ENCODE results near the gene CENPF.
"Not testable (repeated sequence)": the region's sequence is repeated elsewhere in the genome, so short reads cannot be mapped to it uniquely, and the experiment has no call there.

The CENPF gene

GRCh38 chr1:214602764-214603657 lies at the start of gene CENPF:
TSS of gene CENPF (plus strand) at chr1:214603195. CDS start at chr1:214613755, 10,560 bp downstream.
- peak; percentile 96 to 100 for DNase-seq

DNA sequence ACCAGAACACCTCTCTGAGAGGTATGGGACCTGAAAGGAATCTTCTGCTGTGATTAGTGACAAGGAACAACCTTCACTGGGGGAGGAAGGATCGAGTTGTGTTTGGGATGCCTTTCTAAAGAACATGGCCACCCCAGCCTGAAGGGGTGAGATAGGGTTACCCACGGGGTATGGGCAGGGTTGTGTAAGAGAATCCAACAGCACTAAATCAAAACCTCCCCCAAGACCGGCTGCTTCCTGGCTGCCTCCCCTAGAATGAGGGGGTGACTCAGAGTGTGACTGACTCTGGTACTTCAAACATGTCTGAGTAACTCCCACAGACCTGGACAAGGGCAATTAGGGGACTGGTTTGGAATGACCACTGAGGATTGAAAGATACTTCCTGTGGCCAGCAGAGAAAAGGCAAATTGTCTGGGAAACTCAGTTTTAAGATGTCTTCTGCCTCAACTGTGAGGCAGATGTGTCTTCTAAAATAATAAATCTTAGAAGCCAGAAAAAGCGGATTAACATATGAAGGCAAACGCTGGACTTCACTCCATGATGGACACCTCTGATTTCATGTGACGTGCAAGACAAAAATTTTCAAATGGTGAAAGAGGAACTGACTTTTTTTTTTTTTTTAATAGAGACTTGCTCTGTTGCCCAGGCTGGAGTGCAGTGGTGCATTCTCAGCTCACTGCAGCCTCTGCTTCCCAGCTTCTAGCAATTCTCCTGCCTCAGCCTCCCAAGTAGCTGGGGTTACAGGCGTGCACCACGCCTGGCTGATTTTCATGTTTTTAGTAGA lies 44.9 kb upstream of the CENPF start:
- no peak for DNase-seq

- no peak for DNase-seq
Measured at GRCh38 chr1:214563881-214564280, 39.1 kb upstream of the CENPF start.

DNA sequence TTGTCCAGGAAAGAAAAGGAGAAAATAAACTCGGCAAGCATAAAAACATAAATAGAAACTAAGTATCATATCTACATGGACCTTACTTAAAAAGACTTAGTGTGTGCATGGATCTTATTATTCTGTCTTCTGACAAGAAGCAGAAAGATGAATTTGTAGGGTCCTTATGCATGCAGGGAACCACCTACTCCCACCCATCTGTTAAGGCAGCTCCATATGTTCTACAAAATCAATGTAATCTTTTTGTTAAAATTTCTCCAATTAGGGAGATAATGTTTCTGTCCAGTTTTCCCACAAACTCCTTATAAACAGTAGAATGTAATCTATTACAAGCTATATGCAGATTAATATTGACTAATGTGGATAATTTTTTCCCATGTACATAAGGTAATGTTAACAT lies 37.7 kb upstream of the CENPF start:
- no peak for DNase-seq

DNA sequence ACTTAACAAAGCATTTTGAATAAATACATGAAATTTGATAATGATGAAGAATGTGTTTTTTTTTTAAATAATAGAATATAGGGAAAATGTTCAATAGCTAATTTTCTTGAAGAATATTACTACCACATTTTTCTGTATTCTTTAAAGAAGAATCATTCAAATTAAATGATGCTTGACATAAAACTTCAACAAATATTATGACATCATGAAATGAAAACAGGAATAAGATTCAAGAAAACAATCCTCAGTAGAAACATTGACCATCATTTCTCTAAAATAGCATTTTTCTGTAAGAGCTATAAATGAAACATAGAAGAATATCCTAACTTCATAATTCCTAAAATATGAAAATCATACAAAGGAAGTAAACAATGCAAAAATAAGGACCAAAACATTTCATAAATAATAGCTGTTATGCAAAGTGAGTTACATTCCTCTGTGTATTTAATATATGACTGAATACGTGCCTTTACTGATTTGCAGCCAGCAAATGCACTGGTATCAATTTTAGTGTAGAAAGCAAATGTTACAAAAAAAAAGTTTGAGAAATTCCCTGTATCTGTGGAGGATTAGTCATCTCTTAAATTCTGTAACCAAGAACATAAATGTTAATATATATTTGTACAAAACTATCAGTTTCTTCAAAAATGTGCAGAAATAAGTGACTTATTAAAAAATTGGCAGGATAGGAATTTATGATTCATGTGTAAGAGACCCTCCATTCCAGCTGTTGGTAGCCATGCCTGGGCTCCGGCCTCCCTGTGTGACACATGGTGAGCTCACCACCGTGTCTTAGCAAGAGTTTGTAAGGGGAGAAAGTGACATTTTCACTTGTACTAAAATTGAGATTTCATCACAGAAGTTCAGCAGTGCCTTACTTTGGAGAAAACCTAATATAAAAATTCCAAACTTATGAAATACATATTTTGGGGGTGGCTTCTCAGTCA lies 36.6 kb upstream of the CENPF start:
- DNase-seq = no peak

DNA sequence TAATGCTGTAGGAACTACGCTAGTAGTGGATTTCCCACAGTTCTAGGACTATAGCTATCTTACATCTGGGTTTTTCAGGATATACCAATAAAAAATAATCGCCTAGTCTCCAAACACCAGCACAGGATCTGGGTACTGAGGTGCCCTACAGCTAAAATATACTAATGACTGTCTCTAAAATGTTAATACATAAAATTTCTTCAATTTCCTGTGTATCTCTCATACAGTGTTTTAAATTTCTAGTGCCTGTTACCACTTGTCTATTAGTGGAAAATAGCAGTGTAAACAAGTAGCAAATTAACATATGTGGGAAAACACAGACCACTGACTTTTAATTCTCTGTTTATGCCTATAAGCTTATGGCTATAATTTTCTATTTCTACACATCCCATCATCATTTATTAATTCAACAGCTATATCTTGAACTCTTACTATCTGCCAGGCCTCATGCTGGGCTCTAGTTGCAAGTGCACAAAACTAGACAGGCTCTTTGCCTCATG lies 35.5 kb upstream of the CENPF start:
- no peak for DNase-seq

DNA sequence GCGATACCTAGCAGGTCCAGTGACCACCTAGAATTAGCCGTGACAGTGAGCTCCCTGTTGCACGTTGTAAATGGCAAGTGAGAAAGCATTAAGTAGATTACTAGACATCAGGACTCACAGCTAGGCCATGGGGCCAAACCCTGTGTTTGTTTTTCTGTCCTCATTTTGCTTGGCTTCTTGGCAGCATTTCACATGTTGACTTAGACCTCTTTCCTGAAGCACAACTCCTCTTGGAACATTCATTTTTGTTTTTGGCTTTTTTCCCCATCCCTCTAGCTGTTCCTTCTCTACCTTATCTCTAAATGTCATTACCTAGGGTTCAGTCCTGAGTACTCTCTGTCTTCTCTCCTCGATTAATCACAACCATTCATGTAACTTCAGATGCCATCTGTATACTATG lies 34.7 kb upstream of the CENPF start:
- peak; percentile 63 to 75 for DNase-seq

- DNase-seq = no peak
Measured at GRCh38 chr1:214569357-214570004, 33.5 kb upstream of the CENPF start.

DNA sequence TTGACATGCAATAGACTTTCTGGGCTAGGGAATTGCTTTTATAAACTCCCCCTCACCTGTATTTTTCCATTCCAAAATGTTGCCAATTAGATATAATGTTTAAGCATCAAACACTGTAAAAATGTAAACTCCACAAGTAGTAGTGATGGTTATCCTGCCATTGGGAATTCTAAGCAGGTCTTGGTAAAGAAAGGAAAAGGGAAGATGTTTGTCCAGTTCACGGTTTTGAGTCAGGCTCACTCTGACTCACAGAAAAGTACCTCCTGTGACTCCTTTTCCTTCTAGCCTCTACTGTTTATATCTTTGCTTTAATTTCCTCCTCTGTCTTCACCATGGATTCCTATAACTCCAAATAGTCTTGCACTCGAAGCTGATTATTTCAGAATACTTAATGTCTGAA lies 32.6 kb upstream of the CENPF start:
- DNase-seq = no peak

GRCh38 chr1:214571281-214571680 lies 31.7 kb upstream of the CENPF start:
- no peak for DNase-seq

DNA sequence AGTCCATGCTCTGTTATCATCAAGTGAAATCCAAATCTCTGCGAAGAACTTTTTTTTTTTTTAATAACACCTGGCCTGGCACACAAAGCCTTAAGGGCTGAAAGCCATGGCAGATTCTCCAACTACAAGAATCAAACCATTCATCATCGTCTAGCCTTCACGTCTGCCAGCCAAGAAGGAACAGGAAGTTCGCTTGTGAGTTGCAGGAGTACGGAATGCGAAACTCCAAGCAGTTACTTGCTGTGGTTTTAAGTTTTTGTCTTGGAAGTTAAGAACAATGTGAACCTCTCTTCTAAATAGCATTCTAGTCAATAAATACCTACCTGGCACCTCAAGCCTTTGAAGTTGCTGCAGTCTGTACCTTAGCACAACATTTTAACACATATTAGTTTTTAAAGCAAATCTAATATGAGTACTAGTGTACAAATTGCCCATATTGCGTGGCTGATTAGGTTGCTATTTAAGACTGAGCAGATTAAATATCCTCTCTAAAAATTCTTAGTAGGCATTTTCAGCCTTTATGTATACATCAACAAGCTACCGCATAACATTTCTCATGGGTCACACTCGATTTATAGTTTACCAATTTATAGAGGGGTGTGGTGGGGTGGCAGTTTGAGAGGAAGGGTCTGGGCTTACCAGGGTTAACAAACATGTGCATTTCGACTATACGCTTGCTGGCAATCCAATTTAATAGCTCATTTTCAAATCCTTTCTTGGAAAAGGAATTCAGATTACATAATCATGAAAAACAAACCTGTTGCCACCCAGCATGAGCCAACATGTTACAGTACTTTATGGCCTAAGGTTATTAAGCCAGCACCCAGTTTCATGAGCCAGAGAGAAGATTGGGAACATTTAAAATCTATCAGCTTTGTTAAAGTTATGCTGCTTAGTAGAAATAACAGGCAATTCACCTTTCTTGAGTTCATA lies 29.3 kb upstream of the CENPF start:
- DNase-seq = peak in 1 of 2 experiments; percentile 27

- no peak for DNase-seq
Measured at GRCh38 chr1:214574598-214575411, 28.2 kb upstream of the CENPF start.

DNA sequence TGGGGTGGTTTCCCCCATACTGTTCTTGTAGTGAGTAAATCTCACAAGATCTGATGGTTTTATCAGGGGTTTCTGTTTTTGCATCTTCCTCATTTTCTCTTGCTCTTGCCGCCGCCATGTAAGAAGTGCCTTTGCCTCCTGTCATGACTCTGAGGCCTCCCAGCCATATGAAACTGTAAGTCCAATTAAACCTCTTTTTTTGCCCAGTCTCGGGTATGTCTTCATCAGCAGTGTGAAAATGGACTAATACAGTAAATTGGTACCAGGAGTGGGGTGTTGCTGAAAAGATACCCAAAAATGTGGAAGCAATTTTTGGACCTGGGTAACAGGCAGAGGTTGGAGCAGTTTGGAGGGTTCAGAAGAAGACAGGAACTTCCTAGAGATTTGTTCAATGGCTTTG lies 26.9 kb upstream of the CENPF start:
- DNase-seq = not testable (repeated sequence)

GRCh38 chr1:214579183-214579582 lies 23.8 kb upstream of the CENPF start:
- no peak for DNase-seq

DNA sequence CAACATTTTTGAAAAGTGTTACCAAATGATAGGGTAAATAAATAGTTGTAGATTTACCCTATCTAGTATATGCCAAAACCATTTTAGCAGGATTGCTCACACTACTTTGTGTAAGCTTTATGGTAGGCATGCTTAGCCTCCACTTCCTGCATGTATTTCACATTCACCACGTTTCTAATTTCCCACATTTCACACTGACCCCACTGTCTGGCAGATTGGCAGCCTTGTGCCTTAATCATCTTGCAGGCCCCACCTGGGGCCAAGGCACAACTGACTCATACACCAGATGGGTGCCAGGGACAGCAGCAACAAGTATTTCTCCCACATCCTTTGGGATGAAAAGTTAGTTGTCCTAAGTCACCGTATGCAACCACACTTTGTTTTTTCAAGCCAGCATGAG lies 21.2 kb upstream of the CENPF start:
- DNase-seq = peak in 1 of 2 experiments; percentile 55

DNA sequence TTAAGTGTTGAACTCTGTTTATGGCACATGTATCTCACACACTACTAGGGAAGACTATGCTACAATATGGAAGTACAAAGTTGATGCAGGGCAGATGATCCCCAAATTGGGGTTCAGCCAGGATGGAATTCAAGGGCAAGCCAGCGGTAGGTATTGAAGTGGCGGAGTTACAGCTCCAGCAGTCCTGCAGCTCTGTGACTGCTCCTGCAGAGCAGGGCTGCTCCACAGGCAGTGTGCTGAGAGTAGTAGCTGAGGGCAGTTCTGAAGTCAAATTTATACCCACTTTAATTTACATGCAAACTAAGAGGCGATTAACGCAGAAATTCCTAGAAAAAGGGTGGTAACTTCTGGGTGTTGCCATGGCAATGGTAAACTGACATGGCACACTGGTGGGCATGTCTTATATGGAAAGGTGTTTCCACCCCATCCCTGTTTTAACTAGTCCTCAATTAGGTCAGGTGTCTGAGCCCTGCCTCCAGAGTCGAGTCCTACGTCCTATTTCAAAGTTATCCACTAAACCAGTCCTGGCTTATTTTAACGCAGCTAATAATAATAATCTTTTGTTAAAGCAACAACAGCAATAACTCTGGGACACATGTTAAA lies 20.6 kb upstream of the CENPF start:
- DNase-seq = no peak

DNA sequence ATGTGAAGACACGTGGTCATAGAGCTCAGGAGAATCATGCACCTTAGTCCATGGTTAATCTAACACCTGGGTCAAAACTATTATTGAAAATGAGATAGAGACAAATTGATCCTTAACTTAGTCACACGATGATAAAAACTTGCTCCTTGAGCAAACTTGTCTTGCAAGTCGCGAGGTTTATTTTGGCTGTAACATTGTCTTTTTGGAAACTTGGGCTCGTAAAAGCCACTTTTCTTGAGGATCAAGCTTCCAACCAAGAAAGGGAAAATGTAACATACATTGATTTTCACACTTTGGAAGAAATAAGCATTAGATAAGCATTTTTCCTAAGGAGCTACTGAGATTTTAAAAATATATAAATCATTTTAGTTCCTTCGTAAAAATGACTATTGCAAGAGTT lies 19.9 kb upstream of the CENPF start:
- no peak for DNase-seq

DNA sequence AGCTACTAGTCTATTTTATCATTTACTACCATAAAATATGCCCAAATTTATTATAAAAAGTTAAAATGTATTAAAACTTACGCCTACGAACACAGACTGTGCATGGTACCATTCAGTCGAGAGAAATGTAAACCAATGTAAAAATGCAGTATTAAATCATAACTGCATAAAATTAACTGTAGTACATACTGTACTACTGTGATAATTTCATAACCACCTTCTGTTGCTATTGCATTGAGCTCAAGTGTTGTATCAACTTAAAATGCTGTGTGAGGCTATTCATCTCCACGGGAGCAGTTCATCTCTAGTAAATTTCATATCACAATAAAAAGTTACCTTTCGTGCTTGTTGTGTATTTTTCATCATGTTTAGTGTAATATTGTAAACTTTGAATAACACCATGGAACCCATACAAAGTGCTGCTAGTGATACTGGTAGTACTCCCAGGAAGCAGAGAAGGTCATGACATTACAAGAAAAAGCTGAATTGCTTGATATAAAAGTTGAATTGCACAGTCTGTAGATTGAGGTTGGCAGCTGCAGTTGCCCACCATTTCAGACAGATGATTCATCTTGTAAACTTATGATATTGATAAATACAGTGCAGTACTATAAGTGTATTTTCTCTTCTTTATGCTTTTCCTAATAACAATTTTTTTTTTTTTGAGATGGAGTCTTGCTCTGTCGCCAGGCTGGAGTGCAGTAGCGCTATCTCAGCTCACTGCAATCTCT lies 19.0 kb upstream of the CENPF start:
- no peak for DNase-seq
